WI38 (cell line): ENCODE measurements around the gene KRTAP5-5.
A peak's percentile ranks its signal among the peaks of the same experiment; 100 is the strongest.

Experiments used
- H3K4me3 ChIP-seq: 2 replicates; pipeline ENCODE4 v1.5.1; 2011; ENCODE audit warnings: low read depth, mild to moderate bottlenecking, control low read depth, low read length
- CTCF ChIP-seq: IDR thresholded peaks from 2 replicates; pipeline ENCODE4 v1.5.1; 2012; ENCODE audit warnings: low read depth, mild to moderate bottlenecking, control low read depth, low read length

KRTAP5-5 gene

GRCh38 chr11:1636291-1636950, 6.8 kb downstream of the KRTAP5-5 start:
- TF ChIP-seq CTCF: no peak
- no peak overlapping the region for H3K4me3 ChIP-seq

- H3K4me3 ChIP-seq: no peak overlapping the region
- TF ChIP-seq CTCF: no peak
Observed at GRCh38 chr11:1637628-1638027, 8.1 kb downstream of the KRTAP5-5 start.

- TF ChIP-seq CTCF: no peak
- H3K4me3 ChIP-seq: no peak overlapping the region
Observed at GRCh38 chr11:1638344-1638743, 8.8 kb downstream of the KRTAP5-5 start.

- no peak overlapping the region for H3K4me3 ChIP-seq
- TF ChIP-seq CTCF: no peak
Observed at GRCh38 chr11:1639102-1639620, 9.6 kb downstream of the KRTAP5-5 start.

- H3K4me3 ChIP-seq: no peak overlapping the region
Observed at GRCh38 chr11:1639666-1640065, 10.1 kb downstream of the KRTAP5-5 start.

GRCh38 chr11:1640076-1640946, 10.7 kb downstream of the KRTAP5-5 start:
- peak; percentile 91 for TF ChIP-seq CTCF
- no peak overlapping the region for H3K4me3 ChIP-seq

More at GRCh38 chr11:1639666-1640065, 10.1 kb downstream of the KRTAP5-5 start:
- no peak for TF ChIP-seq CTCF

- H3K4me3 ChIP-seq: no peak overlapping the region
- no peak for TF ChIP-seq CTCF
Observed at GRCh38 chr11:1641096-1641495, 11.5 kb downstream of the KRTAP5-5 start.
